Stimulated activated CD8-positive, alpha-beta memory T cell treated with anti-CD3 and anti-CD28 coated beads, Interleukin-12 subunit alpha, Interleukin-12 subunit beta, amount 100 ng/mL, for 24 hours (primary cell): ENCODE measurements around the gene PRDM16.

Experiments
- DNase-seq: peaks from one replicate; pipeline ENCODE4 v3.0.0-alpha.2; 2020; ENCODE audit errors: extremely low read depth

PRDM16 gene

DNA sequence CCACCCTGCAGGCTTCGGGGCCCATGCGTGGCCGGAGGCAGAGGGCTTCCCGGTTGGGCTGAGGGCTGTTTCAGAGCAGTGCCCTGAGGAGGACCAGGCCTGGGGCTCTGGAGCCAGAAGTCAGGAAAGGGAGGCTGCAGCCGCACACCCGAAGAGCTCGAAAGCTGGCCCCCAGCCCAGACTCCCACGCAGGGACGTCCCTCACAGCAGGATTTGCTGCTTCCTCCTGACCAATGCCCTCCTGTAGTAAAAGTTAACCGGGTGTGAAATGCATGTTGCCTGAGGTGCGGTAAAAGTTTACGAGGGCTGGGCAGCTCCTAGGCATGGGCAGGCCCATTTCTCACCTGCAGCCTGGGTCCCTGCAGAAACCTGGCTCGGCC, 283.9 kb downstream of the PRDM16 start:
- DNase-seq = no peak

DNA sequence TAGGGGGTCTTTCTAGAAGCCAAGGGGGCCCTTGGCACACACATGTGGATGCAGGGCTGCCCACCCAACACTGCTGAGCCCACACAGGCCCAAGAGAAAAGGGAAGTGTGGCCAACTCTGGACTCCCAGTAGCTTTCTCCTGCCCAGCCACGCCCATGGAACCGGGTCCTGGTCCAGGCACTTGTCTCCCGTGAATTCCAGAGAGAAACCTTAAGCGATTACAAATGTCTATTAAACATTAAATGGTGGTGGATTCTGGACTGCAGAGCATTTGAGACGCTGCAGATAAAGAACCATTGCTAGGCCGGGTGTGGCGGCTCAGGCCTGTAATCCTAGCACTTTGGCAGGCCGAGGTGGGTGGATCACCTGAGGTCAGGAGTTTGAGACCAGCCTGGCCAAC, 284.9 kb downstream of the PRDM16 start:
- no peak for DNase-seq

DNA sequence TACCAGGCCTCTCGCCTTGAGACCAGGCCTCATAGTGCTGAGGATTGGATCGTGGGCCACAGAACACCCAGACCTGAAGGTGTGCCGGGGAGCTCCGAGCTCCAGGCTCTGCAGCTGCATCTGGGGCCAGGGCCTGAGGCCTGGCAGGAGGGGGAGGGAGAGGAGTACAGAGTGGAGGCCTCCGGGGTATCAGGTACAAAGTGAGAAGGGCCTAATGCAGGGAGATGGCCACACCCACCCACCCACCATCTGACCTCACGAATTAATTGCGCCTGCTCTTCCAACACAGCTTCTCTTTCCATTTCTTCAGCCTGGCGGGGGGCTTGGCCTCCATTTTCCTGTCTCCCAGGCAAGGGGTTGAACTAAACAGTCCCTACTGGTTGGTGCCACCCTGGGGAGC, 286.1 kb downstream of the PRDM16 start:
- no peak for DNase-seq

DNA sequence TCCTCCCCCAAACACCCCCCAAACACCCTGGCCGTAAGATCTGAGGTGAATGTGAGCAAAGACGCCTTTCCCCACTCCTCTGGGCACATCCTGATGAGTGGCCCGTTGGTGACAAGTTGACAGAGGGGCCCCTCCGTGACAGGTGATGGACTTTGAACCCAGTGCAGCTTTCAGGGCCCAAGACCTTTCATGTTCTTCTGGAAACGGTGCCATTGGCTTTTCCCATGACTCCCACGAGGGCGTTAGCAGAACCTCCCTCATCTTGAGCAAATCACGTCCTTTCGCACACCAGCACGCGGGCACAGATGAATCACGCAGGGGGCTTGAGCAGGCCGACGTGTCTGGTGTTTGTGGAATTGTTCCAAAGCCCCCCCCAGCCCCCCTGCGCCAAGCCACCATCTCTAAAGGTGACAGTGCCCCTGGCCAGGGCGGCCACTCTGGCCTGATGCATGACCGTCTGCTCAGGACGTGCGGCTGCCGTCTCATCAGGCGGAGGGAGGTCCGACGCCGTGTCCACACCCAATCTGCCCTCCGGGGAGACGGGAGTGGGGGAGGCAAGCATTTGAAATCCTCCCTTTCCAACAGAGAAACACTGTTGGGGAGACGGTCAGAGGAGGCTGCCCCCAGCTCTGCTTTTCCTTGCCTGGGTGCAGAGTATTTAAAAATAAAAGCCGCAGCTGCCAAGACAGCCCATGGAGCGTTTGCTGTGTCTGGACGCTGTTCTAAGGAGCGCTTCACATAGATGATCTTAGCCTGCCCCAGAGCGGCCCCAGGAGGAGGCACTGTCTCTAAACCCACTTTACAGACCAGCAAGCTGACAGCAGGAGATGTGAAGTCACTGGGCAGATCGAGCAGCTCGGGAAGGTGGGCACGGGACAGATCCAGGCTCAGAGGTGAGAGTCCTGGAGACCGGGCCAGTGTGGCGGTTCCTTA, 287.2 kb downstream of the PRDM16 start:
- DNase-seq = no peak

DNA sequence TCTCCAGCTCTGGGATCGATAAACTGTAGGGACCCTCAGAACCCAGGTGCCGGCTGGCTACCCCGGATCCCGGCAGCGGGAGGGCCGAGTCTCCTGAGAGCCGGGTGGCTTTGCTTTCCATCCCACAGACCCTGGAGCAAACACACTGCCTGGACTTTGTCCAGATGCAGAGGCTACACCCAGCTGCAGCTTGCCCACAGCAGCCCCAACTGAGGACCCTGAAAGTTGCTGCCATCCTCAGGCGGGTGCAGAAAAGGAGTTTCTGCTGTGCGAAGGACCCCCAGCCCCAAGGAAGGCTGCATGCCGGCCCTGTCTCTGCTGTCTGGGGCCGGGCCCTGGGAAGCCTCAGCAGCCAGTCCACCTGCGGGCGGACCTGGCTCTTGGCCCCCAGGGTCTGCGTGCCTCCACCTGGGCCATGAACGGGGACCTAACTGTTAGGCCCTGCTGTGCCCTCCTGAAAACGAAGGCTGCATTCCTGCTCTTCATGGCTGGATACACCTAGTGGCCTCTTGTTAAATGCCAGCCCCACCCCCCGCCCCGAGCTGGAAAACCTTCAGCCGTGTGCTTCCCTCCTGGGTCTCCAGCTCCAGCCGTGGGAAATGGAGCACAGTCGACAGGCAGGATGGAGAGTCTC, 287.9 kb downstream of the PRDM16 start:
- no peak for DNase-seq

DNA sequence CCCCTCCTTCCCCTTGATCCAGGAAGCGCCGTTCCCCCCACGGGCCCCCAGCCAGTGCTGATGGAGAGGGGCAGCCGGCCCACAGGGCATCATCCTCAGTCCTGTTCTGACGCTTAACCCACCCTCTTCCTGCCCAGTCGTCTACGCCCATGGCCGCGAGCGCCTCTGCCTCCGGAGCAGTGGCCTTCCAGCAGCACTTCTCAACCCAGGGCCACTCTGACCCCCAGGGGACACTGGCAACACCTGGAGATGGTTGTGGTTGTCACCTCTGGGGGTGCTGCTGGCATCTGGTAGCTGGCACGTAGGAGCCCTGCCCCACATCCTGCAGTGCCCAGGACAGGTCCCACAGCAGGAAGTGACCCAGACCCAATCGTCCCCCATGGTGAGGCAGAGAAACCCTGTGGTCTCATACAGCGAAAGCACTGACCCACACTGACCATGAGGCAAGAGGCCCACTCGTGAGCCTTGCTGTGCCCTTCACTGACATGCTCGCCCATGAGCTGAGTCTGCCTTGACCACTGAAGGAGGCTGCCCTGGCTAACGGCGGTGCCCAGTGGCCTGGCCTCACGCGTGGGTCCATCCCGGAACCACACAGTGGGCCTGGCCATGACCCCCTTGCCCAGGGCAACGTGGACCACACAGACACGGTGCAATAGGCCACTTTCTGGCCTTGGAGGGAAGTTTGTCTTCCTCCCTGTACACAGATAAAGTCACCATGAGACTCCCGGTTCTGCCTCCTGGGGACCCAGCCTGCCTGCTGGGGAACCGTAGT, 288.7 kb downstream of the PRDM16 start:
- no peak for DNase-seq

DNA sequence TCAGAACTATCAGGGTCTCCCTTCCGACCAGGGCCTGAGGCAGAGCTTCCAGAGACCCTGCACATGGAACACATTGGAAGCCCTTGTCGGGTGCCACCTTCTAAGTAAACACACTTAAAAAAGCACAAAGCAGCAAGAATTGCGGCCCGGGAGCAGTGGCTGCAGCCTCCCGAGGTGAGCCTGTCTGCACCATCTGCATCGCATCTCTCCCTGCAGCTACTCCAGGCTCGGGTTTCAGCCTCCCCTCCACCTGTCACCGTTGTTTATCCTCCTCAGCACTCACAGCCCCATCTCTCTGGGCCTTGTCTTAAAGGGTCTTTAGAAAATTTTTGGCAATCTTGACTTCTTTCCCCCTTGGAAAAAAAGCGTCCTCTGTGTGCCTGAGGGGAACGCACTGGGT, 290.3 kb downstream of the PRDM16 start:
- no peak for DNase-seq

DNA sequence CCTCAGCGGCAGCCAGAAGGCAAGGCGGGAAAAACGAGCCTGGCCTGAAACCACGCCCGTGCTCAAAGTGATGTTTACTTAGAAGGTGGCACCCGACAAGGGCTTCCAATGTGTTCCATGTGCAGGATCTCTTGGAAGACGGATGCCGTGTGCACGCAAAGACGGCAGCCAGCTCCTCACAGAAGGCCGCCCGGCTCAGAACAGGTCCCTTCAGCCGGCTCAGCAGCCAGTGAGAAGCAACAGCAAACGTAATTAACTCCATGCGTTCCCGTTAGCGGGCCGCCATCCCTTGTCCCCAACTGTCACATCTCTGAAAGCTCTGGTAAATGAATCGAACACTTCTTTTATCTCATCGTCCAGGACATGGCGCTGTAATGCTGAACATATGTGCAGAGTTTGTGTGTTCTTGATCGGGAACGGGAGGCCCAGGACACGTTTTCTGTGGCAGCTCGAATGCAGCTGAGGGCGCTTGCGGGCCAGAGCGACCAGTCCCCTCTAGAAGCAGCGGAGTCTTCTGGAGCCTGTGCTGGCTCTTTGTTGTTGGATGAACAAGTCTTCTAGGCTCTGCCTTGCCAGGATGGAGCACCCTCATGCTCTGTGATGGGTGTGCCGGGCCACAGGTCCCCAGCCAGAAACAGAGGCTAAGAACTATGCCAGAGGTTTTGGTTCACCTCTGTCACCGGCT, 290.9 kb downstream of the PRDM16 start:
- no peak for DNase-seq

DNA sequence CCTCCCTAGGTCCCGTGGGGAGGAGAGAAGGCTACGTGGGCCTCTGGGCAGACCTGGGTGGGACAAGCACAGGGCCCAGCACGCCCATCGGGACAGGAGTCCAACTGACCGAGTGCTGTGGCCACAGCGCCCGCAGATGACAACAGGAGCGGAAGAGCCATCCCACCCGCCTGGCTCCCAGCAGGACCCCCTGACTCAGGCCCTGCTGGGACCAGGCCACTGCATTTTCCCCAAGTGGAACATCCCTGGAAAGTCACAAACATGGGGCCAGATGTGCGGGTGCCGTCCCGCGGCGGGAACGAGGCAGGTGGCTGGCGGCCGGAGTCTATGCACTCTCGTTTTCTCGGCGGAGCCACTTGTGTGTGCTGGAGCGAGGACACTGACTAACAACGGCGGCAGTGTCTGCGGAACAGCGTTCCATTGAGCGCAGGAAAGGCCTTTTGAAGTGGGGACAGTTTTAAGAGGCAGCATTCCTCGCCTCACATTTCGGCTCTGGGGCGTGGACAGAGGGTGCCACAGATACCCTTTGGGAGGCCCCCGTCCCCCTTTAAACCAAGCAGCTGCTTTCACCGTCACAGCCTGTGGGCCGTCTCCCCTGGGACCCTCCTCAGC, 291.7 kb downstream of the PRDM16 start:
- DNase-seq = no peak

DNA sequence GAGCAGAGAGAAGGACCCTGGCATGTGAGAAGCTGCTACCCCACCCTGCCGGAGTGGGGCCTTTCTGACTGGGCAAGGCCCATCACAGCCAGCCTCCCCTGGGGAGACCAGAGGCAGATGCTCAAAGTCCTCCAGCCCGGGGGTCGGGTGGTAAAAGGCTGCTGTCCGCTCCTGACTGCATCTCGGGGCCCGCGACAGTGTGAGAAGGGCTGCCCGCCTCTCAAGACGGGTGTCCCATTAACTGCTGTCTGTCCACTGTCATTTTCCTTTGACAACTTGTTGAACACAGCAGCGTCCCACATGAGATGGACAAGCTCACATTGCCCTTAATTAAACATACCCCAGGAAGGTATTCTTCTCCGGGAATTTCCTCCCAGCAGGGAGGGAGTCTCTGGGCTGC, 294.0 kb downstream of the PRDM16 start:
- DNase-seq = no peak

DNA sequence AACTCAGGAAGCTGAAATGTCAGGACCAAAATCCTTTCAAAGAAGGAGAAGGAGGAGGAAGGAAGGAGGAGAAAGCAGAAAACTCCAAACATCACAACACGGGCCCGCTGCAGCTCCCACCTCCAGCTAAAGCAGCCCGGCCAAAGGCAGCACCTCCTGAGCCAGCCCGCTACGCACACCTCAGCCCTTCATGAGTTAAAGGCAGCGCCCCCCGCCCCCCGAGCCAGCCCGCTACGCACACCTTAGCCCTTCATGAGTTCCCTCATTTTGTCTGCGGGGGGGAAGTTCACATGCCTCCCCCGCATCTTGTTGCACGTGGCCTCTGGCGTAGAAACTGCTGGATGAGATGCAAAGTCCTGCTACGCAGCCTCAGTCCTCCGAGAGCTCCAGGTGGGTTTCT, 294.8 kb downstream of the PRDM16 start:
- no peak for DNase-seq

DNA sequence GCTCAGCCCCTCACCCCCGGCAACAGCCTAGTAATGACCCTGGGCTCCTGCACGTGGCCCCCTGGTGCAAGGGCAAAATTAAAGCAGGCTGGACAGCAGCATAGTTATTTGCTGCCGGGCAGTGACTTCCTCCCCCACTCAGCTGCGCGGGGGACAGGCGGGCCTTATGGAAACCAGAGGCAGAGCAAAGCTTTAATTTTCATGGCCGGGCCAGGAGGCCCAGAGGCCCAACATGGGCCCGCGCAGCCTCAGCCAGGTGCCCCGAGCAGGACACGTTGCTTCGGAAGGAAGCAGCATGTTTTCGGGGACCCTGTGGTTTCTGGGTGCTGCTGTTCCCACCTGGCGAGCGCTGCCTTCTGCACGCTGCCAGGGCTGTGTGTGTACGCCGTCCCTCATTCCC, 295.5 kb downstream of the PRDM16 start:
- no peak for DNase-seq

DNA sequence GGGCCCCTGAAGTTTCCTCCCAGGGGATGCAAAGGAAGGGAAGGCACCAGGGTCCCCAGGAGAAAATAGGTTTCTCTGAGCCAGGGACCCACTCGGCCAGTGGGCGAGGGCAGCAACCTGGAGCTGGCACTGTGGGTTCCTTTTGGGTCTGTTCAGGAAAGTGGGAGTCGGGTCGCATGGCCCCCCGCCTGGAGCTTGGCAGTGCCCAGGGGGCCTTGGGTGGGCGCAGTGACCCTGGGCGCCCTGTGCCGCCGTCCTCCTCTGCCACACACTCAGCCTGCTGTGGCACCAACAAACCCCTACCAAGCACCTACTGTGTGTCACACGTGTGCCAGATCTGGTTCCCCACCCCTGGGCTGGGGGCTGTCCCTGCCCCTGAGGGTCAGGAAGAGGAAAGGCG, 296.0 kb downstream of the PRDM16 start:
- no peak for DNase-seq

DNA sequence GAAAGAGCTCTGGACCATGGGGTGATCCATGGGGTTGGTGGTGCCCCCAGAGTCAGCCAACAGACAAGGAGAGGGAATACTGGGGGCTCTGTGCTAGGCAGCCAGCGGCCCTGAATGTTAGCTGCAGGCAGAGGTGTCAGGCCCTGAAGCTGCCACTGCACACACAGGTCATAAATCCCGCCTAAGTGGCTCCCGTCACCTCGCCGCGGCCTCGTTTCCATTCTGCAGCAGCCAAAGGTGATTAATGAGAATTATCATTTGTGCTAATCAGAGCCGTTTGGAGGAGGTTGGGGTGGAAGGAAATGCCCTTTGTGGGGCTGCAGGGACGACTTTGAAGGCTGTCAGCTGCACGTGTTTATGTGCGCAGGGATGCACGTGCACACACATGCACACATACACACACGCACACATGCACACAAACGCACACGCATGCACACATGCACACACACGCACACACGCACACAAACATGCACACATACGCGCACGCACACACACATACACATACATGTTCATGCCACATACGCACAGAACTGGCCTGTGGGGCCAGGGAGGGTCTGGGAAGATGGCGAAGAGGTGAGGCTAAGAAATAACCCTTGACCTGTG, 296.6 kb downstream of the PRDM16 start:
- DNase-seq = no peak

DNA sequence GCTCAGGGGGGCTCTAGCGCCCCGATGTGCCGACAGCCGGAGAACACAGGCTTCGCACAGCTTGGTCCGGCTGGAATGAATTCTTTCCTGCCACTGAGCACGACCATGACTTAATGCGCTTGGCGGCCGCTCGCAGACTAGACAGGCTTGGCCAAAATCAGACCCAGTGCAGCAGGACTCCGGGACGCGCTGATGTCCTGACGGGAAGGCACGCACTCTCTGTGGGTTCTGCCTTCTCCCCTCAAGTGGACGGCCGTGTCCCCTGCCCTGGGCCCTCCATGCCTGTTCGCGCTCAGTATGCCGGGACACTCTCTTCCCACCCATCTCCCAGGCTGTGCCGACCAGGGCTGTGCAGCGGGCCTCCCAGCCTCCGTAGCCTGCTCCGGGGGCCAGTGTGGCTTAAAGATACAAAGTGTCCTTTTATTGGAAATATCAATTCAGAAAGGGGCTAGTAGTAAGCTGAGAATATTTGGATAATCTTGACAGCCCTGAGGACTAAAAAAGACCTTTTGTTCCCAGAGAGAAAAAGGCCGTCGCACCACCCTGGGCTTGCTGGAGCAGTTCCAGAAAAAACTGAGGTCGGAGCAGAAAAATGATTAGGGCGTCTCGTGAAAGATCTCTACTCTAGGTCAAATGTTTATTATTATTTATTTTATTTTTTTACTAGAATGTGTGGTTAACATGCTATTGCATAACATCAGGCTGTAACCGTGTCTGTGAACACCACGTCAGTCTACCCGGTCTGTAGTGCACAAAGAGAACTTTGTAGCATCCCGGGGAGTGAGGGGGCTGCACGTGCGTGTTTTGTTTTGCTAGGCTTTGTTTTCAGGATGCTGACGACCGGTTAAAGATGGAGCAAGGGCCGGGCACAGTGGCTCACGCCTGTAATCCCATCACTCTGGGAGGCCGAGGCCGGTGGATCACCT, 297.4 kb downstream of the PRDM16 start:
- no peak for DNase-seq

DNA sequence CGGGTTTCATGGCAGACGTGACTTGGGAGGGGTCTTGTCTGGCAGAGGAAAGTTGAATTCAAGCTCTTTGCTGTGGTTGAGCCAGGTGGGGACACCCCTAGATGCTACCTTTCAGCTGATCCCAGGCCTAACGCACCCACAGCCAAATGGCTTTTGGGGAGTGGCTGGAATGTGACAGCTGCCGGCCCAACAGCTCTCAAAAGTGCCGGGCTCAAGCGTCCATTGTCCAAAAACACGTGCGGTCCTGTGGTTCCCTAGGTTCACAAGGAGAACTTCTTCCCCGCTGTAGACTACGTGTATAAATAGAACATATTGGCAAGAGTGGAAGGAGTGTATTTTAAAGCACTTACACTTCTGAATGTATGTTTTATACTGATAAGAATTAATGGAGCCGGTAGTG, 298.4 kb downstream of the PRDM16 start:
- no peak for DNase-seq

DNA sequence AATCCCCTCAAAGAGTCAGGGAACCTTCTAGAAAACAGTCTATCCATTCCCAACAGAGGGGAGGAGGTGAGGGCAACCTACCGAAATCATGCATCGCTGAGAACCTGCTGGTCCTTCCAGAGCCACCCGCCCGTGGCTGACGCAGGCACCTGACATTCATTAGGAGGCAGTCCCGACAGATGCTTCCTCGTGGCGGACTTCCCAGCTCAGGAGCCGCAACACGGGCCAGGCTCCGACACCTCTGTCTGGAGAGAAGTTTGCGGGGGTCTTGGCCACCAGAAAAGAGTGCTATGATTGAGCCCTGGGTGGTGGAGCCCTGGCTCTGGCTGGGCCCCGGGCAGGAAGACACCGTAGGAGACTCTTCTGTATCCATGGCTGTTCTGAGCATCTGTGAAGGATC, 299.1 kb downstream of the PRDM16 start:
- DNase-seq = no peak

DNA sequence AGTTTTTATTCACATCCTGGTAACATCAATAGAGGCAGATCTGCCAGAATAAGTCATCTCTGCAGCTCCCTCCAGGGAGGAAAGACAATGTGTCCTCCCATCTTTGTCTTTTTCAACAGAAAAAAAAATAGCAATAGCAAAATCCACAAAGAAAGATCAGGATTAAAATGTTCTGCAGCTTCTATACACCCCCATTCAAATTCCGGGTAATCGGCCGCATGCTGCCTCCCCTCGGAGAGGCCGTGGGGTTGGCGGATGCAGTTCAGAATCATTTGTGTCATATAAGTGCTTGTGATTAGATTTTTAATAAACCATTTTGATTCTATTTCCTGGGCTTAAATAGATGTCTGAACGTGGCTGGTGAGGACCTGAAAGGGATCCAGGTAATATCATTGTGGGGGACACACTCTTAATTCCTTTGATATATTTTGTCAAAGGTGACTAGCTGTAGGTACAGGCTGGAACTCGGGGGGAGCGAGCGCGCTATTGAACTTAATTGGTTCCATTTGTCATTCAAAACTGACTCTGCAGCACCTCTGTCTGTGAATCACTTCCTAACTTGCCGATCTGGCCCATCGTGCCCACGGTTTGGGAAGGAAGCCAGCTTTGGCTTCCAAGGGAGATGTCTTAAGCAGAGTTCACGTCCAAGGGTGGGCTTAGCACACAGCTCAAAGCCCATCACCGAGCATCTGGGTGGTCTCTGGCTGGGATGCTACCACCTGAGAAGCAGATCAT, 299.9 kb downstream of the PRDM16 start:
- no peak for DNase-seq

DNA sequence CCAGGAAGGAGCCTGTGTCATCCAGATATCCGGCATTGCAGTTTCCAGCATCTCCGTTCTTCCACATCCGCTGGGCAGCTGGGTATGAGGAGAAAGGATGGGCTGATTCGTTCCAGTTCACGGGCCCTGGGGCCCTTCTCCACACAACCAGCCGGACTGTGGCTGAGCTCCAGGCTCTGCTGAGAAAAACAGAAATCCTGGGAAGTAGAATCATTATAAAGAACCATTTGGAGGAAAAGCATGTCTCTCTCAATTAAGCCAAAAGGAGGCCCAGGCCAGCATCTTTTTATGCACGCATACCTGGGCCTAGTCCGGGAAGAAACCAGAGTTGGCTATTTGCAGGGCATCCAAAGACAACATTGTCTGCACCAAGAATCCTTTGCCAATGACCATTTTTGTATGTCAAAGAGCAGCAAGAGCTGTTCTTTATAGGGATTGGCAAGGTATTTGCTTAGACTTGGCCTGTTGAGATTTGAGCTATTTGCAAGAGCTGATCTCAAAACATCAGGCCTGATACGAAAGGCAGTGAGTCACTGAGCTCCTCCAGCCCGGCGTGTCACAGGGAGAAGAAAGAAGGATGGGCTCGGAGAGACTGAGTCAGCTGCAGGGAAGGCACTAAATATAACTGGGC, 300.6 kb downstream of the PRDM16 start:
- DNase-seq = no peak
